T-helper 9 cell (primary cell): ENCODE data around the gene MAP3K3.

Experiments
- DNase-seq: peaks from one replicate; pipeline ENCODE4 v3.0.0-alpha.2; 2020

MAP3K3 gene

DNA sequence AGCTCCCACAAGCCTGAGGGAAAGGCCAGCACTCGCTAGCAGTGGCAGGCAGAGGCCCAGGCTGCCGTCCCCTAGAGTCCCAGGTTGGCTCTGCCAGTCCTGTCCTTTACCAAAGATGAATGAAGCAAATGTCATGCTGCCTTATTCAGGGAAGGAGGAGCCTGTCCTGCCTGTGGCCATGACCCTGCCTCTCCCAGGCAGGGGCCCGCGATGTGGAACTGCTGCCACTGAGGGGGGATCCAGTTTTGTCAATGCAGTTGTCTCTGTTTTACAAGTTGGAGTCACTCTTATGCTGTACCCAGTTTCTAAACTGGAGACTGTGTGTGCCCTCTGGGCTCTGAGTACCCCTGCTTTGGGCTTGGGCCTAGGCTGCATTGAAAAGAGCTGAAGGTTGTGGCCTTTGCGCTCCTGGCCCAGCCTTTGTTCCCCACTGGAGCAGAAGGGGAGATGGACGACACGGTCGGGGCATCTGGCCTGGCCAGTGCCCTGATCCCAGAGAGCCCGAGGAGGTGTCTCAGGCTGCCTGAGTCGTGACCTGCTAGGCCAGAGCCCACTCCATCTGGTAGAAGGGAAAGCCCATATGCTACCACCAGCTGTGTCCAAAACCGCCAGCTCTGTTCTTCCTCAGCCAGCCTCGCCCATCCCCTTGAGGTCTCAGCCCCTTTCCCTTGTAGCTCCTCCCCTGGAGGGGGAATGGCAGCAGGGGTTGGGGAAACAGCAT is 72.2 kb downstream of the MAP3K3 start:
- DNase-seq, result no peak

DNA sequence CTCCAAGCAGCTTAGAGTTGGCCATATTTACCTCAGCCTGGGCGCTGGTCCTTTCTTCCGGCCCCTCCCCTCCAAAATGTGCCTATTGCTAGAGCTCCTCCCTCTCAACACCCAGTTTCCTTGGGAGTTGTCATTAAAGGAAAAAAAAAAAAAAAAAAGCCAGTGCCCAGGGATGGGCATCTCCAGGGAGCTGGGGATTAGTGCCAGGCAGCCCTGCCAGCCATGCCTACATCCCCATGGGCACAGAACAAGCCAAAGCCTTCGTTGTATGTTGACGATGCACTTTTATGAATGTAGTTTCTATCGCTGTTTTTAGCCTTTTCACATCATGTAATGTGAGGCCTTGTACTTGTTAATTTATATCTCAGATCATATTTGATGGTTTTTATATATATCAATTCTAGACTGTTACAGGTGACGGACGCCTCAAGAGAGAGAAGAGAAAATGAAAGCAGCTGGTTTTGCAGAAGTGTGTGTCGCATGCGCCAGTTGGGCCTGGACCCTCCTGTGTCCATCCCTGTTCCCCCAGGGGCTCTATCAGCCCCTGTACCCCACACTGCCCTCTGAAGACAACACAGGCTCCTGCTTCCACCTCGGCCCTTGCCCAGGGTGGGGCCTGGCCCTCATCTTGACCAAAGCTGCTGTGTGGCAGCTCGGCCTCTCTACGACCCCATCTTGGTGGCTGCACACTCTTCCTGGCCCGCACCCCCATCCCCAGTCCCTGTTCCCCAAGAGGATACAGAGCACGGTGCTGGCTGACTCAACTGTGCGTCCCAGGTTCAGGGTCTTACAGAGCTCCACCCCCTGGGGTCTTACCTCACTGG is 72.9 kb downstream of the MAP3K3 start:
- DNase-seq, result no peak

- no peak for DNase-seq
These were observed 73.7 kb downstream of the MAP3K3 start for GRCh38 chr17:63695889-63696288.

DNA sequence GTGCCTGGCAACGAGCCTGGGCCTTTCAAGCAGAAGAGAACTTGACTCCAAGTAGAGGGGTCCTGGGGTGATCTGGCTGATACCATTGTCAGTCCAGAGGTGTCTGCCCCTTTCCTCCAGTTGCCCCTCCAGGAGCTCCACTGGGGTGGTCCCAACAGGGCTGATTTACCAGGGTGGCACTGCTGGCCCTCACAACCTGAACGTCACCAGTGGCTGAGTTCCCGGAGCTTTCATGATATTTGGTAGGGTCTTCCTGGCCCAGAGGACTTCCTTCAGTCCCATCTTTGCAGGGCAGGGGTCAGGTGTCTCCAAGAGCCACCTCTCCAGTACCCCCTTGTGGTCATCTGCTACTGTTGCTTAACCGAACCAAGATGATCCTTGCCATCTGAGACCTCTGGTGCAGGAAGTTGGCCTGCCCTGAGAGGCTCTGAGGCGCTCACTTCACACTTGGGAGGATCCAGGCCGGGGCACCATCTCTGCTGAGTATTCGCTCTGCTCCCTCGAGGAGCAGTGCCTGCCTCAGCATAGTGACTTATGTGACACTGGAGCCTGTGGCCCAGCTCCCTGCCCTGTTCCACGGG is 74.3 kb downstream of the MAP3K3 start:
- no peak for DNase-seq

GRCh38 chr17:63697341-63698286 is 75.4 kb downstream of the MAP3K3 start:
- peak; percentile 76 for DNase-seq

DNA sequence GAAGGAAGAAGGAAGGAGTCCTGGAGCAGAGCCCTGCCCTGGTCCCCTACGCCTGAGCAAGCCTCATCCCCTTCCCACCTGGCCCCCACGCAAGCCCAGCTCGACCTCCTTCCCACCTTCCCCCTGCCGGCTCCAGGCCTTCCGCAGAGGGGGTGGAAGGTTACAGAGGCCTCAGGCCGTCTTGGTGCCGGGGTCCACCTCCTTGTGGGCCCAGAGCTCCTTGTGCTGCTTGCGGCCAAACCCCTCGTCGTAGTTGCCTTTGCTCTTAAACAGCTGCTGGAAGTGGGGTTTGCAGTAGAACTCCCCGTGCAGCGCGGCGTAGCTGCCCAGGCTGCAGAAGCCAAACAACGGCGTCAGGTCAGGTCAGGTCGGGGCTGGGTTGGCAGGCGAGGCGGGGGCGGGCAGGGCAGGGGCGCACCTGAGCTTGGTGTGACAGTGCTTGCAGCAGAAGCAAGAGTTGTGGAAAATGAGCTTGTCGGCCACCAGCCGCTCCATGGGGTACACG is 76.2 kb downstream of the MAP3K3 start:
- no peak for DNase-seq

DNA sequence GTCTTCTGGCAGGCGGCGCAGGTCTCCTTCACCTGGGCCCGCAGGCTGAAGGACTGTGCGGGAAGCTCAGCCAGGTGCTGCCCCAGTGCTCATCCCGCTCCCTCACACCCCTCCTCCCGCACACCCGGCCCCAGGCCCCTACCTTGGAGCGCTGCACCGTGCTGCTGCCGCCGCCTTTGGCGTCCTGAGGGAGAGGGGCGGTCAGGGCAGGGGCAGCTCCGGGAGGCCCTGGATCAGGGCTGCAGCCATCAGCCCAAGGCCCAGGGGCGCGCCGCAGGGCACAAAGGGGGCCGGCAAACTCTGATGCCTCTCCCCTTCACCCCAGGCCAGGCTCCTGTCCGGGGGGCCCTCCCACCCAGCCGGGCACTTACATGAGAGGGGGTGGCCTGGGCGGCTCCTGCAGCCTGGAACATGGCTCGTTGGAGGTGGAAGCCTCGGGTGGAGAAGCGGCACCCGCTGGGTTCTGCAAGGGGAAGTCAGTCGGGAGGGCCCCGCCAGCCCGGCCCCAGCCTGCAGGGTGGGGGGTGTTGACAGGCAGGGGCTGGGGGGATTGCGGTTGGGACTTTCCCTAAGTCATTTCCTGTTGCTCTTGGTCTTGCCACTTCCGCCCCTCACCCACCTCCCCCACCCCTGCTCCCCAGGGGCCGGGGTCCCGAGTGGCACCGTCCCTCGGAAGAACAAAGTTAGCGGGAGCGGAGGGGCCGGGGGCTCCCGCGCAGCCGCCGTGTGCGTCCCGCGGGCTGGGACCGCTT is 76.8 kb downstream of the MAP3K3 start:
- DNase-seq, result peak; percentile 77

- DNase-seq, result peak; percentile 83
These were observed 77.7 kb downstream of the MAP3K3 start, which contains the start of gene LIMD2 for GRCh38 chr17:63699638-63700527. Gene LIMD2, minus strand, starts transcription at chr17:63700125. Its CDS starts 827 bp downstream, at chr17:63699298.

DNA sequence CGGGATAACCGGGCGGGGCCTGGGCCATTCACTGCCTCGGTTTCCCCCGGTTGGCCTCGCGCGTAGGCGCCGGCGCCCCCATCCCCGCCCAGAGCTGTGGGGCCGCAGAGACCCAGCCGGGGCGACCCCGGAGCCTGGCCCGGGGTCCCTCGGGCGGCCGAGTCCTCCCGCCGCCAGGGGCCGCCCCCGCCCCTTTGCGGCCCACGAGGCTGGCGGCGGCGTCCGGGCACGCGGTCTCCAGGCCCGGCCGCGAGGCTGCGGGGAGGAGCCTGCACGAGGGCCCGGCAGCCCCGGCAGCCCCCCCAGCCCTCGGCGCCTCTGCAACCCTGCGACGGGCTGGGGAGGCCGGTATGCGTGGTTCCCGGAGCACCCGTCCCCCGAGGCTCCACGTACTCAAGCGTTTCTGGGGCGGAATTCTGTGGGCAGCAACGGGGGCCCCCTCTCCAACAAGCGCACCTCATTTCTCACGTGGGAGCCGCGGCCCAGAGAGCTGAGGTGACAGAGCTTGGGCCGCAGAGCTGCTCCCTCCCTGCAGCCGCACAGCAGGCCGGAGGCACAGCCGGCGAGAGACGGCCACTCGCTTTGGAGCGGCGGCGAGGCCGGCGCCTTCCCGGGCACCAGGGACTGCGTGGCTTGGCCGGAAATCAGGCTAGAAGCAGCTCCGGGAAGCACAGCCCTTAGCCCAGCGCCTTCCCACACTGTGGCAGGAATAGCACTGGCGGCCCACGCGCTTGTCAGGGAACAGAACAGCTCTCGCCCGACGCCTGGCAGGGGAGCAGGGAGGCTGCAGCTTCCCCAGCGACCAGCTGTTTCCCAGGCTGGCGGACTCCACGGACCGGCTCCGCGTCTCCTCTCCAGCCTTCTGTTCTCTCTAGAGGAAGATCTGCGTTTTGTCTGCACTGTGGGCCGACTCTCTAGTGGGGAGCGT is 78.6 kb downstream of the MAP3K3 start:
- peak; percentile 47 for DNase-seq

- DNase-seq, result no peak
These were observed 79.2 kb downstream of the MAP3K3 start for GRCh38 chr17:63701456-63701820.

DNA sequence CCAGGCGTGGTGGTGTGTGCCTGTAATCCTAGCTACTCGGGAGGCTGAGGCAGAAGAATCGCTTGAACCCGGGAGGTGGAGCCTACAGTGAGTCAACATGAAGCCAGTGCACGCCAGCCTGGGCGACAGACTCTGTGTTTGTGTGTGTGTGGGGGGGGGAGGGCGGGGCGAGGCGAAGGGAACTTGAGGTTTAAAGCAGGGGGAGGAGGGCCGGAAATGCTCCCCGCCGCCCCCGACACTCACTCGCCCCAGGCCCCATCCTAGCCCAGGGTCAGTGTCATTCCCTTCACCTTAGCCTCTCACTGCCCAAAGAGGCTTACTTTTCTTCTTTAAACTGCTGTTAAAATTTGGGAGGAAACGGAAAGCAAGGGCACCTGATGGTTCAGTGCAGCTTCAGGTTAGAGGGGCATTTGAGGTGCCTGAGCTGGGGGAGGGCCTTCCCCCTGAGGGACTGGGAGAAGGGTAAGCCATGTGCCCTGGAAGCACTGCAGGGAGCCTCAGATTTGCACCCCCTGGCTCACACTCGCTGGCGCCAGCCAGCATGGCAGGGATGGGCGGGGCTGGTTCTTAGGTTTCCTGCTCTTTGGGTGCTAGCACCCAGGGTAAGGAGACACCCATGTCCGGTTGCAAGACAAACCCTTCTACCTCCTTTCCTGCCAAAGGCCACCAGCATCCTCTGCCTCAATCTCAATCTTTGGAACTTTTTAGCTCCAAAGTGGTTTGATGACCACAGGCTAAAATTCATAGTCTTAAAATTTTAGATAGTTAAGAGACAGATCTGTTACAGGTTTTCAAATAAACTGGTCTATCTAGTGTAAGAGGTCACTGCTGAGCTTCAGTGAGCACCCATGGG is 79.9 kb downstream of the MAP3K3 start:
- peak; percentile 65 for DNase-seq

GRCh38 chr17:63702721-63703015 is 80.5 kb downstream of the MAP3K3 start:
- no peak for DNase-seq

DNA sequence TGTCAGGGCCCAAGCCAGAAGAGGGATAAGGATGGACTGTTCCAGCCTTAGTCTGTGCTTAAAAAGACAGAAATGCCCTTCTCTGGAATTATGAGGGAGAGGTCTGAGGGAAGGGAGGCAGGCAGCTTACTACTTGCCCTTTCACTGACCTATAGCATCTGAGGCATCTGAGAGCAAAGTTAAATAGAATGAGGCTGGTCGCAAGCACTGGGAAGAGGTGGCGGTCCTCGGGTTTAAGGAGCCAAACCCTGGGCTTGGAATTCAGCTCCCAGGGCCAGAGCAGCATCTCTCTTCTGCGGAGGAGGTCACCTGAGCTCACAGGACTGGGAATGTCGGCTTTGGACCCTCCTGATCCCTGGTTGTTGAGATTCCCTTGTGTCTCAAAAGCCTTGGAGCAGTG is 80.8 kb downstream of the MAP3K3 start:
- DNase-seq, result no peak

DNA sequence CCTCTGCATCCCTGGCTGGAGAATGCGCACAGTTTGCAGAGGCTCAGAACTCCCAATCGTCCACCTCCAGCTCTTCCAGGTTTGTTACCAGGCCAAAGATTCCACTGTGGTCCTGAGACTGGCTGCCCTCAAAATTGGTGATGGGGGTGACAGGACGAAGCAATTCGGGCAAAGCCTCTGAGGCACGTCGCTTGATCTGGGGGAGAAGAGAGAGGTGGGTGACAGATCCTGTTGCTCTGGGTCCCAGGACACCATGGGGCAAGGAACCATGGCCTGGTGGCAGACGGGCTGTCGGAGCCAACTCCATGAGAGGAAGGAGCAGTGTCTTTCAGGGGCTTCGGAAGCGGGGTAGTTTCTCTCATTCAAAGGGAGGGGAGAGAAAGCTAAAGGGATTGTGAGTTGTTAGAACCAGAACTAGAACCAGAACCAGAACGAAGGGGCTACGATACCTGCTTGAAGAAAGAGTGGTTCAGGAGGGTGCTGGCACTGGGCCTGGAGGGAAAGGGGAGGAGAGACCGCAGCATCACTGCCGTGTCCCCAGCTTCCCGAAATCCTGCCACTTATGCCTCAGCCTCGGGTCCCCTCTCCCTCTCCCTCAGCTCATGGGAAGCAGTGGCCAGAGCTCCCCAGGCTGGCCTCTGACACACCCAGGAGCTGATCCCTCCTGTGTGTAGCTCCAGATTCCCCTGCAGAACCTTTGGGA is 81.5 kb downstream of the MAP3K3 start:
- DNase-seq, result no peak

GRCh38 chr17:63704259-63704576 is 82.0 kb downstream of the MAP3K3 start:
- DNase-seq, result no peak

DNA sequence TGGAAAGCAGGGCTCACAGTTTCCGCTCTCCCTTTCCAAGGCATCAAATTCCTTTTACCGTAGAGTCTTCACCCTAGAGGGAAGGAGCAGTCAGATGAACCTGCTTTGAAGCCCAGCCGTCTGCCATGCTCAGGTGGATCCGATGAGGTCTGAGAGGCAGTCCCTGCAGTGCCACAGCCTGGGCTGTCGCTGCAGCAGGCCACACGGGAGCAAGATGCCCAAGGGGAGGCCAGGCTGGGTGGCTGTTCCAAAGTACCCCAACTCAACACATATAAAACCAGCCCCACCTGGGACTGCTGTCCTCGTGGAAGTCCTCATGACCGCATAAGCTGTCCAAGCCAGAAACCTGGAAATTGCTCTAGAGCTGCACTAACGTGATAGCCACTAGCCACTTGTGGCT is 82.6 kb downstream of the MAP3K3 start:
- no peak for DNase-seq

GRCh38 chr17:63705657-63706056 is 83.4 kb downstream of the MAP3K3 start:
- DNase-seq, result no peak
